Skin of body (tissue), 2 donors: ENCODE measurements around the gene LRMDA. TPM values are rescaled to one million over a fixed set of nuclear protein-coding genes. Genes with fewer than 3 reads are reported as not detected.
"Not testable (repeated sequence)": the region's sequence is repeated elsewhere in the genome, so short reads cannot be mapped to it uniquely, and the experiment has no call there.

ENCODE experiments used
- DNase-seq: peaks from one replicate; lab custom pipeline; 2025; lab: John Stamatoyannopoulos, UW
- total RNA-seq: library from RNA; depleted of rRNA; stranded (reverse); fragments of >200 nt; gene quantifications from one replicate; pipeline ENCODE4 v1.2.3, GENCODE V29; 2014

The LRMDA gene
- total RNA-seq, 1 donor from 2014 or later: 12.7 TPM

DNA sequence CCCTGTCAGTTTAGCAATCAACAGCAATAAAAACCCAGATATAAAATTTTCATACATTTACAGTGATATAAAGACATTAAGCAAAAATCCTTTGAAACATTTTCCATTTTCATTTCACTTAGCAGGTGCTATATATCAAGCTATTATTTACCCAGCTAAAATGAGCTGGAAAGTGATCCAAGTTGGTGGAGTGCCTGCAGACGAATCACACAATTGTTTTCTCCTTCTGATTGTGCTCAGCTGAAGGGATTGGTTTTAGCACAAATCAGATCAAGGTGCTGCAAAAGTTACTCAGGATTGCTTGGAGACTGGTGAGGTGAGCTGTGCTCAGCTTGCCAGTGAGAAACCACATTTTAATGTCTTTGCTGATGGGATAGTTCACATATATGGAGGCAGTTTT is 138.1 kb downstream of the LRMDA start:
- DNase-seq: no peak

DNA sequence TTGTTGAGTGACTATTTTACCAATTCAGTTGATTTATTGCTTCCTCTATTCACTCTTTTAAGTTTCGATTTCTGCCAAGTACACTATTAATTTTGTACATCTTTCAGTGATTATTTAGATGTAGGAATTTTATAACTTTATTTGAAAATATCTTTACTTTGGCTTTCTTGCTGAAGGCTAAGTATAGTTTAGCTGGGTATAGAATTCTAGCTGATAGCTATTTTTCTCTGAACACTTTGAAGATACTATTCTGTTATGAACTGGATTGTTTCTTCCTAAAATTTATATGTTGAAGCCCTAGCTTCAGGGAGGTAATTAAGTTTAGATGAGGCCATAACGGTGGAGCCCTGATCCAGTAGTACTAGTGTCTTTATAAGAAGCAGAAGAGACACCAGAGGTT is 141.1 kb downstream of the LRMDA start:
- no peak for DNase-seq

DNA sequence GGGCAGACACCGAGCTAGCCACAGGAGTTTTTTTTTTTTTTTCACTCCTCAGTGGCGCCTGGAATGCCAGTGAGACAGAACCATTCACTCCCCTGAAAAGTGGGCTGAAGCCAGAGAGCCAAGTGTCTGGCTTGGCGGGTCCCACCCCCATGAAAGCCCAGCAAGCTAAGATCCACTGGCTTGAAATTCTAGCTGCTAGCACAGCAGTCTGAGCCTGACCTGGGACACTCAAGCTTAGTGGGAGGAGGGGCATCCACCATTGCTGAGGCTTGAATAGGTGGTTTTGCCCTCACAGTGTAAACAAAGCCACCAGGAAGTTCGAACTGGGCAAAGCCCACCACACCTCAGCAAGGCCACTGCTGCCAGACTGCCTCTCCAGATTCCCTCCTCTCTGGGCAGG is 144.5 kb downstream of the LRMDA start:
- no peak for DNase-seq

DNA sequence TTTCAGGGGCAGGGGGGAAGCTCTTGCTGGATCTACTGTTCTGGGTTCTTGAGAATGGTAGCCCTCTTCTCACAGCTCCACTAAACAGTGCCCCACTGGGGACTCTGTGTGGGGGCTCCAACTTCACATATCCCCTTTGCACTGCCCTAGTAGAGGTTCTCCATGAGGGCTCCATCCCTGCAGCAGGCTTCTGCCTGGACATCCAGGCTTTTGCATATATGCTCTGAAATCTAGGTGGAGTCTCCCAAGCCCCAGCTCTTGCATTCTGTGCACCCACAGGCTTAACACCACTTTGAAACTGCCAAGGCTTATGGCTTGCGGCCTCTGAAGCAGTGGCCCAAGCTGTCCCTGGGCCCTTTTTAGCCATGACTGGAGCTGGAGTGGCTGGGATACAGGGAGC is 150.7 kb downstream of the LRMDA start:
- DNase-seq: no peak

DNA sequence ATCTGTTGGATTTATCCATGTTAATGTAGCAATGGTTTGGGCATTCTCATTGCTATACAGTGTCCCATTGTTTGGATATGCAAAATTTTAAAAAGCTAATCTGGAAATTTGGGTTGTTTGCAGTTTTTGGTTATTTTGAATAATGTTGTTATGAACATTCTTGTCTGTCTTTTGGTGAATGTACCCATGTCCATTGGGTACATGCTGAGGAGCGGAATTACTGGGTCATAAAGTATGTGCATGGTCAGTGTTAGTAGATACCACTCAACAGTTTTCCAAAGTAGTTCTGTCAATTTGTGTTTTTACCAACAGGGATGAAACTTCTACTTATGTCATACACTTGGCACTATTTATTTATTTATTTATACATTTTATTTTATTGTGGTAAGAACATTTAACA is 153.9 kb downstream of the LRMDA start:
- no peak for DNase-seq

DNA sequence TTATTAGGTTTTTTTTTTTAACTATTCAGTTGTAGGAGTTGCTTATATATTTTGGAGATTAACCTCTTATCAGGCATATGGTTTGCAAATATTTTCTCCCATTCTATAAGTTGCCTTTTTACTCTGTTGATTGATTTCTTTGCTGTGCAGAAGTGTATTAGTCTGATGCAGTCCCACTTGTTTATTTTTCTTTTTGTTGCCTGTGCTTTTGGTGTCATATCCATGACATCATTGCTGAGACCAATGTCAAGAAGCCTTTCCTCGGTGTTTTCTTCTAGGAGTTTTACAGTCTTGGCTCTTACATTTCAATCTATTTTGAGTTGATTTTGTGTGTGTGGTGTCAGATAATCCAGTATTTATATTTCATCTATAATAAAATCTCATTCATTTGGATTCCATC is 155.4 kb downstream of the LRMDA start:
- no peak for DNase-seq

DNA sequence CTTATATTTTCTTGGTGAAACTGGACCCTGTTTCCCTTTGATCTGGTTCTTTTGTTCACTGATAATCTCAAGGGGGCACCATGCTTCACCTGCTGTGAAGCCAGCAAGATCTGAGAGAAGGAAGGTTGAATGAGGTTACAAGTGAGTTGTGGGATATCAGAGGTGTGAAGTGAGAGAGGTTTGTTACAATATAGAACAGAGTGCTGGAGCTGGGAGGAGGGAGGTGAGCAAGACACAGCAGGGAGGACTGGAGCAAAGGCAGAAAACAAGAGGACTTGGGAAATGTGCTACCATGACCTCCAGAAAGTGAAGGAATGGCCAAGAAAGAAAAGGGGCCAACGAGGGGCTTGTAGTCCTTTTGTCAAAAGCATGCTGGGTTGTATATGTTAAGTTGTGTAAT is 156.6 kb downstream of the LRMDA start:
- DNase-seq: no peak

DNA sequence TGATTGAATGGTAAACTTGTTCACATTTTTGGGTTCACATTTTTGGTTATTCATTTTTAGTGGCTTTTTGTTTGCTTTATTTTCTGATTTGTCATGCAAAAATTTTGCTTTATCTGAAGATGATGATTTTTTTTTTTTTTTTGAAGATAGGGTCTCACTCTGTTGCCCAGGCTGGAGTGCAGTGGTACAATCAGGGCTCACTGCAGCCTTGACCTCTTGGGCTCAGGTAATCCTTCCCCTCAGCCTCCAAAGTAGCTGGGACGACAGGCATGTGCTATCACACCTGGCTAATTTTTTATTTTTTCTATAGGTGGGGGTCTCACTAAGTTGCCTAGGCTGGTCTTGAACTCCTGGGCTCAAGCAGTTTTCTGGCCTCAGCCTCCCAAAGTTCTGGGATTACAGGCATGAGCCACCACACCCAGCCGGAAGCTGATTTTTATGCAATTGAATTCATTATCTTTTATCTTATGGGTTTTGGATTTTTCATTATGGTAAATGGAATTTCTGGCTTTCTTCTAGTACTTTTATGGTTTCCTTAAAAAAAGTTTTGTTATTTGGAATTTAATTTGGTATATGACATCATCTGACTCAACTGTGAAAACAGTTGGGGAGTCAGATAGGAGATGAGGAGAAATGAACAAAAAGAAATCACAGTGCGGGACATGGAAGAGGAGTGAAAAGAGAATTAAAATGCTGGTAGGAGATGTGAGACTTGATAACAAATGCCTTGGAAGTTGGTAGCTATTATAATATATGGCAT is 158.7 kb downstream of the LRMDA start:
- no peak for DNase-seq

DNA sequence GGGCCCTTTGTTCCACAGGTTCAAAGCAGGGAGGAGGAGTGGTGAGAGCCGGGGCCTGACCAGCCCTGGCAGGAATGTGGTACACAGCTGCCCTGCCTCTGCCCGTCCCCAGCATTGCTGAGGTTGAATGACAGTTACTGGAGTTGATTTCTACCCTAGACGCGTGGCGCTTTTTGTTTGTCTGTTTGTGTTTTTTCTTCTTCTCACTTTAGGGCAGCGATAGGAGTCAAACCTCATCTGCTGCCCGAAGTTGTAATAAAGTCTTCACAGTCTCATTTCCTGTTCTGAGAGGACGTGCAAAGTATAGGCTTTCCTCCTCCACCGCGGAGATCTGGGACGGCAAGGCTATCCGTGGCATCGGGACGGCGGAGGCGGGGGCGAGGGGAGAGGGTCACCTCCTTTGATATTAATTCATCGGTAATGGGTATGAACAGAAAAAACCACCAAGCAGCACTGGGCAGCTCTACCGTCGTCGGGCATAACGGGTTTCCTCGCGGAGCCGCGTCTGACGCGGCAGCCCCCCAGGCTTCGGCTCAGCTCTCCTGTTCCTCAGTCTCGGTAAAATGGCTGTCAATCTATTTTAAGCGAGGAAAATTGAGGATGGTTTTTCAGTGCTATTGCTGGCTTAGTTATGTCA is 160.8 kb downstream of the LRMDA start:
- DNase-seq: no peak

DNA sequence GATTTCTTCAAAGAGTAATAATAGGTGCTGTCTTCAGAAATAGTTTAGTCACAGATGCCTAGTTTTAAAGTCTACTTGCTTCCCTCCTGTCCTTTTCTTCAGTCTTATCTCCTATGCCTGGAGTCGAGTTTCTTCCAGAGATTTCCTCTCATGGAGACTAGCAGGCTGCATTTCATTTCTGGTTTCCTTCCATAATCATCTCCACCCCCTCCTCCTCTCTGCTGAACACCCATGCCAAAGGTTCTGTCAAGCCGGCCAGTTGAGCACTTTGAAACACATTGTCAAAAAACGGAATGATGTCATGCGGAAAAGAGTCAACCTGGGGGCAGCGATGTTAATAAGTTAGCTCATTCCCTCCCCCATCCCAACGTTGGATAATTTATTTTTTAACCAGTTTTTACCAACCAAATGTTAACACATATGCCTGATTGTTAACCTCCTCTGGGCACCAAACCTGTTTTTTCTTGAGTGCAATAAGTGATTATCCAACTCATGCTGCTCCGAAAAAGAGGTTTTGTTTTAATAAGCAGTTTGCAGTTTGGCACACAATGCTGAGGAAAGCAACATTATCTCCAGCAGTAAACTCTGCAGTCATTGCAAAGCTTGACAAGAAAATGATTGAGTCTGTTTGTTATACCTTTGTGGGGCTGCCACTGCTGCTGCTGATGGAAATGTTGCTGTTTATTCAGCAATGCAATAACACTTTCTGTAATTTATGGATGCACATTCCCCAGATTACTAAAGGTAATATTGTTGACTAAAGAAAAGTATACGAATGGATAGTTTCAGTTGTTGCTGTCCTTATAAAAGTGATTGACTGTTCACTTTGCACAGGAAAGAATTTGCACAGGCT is 161.6 kb downstream of the LRMDA start:
- DNase-seq: peak; percentile 30

DNA sequence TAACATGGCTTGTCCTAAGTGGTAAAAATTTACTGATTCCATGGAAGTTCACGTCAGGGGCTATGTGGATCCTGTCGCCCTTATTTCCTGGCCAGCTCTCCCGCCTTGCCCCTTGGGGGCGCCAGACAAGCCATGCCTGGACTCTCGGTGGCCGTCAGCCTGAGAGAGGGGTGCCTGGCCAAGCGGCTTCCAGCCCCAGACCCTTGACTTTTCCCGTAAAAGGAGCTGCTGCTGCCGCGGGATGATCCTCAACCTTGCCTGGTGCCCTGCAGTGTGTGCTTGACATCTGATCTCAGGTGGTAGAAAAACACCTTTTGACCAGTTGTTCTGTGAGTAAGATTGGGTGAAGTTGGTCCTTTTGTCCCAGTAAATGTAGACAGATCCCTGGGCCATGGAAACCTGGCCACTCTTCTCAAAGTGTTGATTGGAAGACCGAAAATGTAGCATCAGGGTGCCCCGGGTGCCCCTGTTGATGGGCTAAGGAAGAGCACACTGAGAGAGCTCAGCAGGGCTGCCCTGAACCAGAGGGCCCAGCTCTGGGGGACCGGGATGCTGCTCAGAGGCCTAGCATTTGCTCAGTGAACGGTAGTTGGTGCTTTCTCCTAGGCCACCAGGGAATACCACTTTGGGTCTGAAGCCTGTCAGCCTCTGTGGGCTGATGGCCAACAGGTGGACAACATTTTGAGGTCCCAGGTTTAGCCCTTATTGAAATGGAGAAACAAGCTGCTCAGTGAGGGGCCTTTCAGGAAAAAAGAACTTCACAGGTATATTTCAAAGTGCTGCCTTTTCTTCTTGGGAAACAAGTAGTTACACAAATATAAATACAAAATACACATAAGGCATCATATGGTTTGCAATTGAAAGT is 162.5 kb downstream of the LRMDA start:
- no peak for DNase-seq

DNA sequence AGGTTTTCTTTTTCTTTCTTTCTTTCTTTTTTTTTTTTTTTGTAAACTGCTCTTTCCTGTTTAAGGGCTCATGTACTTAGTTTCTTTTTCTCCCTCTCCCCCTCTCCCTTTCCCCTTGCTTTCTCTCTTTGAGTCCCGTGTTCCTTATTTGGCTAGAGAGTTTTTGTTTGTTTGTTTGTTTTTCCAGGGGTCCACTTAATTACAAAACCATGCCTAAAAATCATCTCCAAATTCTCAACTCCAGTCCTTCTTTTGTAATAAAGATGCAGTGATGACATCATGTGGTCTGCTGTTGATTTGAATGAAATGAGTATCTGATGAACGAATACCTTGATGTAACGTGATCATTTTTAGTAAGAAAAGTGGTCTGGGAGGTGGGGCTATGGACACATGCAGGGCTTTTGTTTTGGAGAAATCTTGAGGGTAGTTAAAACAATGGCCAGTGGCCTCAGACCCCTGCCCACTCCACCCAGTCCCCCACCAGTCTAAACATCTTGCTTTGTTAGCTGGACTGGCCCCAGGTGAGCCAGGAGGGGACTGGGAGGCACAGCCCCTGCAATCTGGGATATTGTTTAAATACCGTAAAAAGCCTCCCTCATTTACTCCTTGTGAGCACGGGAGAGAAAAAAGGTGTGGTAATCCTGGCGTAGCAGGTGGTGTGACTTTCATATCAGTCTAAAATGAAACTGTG is 165.7 kb downstream of the LRMDA start:
- no peak for DNase-seq

DNA sequence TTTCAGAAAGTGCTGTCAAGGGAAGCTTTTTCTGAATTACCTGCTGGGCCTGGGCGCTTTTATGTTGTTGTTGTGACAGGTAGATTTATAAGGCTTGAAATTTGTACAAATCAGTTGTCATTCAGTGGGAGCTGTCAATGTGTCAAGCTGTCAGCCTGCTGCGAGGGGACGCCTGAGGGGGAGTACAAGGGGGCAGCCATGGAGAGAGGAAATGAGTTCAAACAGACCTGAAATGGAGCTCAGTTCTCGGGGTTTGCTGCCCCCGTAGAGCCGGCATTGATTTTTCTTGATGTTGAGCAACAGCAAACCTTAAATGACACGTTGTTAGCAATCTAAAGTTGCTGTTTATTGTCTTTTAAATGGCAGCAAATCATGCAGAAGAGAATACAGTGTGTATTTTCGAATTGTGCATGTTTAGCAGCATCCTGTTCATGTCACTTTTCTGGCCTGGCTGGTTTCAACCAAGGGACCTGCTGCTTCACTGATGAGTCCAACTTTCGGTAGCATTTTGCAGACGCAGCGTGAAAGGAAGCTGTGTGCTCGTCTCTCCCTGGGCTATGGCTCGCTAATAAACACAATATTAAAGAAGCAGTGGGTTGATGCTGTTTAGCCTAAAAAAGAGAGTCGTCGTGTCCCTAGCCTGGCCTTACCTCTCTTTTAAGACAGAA is 166.5 kb downstream of the LRMDA start:
- no peak for DNase-seq

DNA sequence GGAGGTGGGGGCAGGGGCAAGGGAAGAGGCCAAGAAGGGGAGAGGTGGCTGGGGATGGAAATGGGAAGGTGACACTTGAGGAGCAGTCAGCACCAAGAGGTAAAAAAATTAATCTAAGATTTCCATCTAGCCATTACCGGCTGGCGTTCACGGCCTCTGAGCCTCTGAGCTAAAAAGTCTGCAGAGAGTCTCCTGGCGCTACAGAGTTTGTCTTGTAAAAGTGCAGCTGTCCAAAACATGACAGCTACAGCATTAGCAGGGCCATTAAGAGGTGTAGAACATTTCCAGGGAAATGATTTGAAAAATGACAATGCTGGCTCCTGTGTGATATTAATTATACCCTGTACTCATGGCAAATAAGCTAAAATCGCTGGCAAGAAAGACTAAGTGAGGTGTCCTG is 167.6 kb downstream of the LRMDA start:
- no peak for DNase-seq

DNA sequence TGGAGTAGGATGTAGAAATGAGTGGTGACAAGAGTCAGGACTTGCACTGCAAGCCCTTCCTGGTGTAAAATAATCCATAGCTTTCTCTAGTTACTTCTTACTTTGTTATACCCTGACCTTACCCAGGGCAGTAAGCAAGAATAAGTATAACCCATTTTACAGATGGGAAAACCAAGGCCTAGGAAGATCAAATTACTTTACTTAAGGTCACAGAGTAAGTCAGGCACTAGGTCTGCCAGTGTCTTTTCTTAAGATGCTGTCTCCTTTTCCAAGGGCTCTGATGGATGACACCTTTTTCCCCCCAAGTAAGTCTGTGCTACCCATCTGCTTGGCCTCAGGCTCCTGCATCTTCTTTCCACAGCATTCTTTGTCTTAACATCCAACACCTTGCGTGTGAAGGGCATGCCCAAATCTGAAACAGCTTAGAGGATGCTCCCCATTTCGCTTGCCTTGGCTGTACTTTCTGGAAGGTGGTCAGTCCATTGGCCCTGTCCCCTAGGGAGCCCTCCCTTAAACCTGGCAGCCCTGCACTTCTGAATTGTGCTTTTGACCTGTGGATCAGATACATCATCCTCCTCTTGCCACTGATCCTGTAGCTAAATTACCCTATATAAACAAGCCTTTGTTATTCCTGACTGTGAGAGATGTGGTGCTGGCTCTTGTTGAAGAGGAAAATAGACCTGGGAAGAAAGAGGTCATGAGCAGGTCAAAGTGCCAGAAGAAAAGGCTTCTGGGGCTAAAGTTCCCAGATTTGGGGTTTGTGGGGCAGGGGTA is 168.6 kb downstream of the LRMDA start:
- no peak for DNase-seq

DNA sequence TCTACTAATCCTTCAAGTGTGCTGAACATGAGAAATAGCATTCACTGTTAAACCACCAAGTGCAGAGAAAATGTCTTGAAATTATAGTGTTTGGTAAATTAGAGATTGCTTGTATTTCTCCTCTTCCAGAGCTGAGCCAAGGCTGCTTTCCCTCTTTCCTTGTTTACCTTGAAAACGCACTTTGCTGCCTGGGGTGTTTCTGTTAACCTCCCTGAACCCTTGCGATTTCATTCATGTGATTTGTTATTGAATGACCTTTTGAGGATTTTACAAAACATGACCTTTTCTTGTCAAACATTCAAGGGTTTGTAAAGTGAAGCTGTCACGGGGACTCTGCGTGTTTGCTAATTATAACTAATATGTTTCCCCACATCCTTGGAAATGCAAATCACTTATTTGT is 169.4 kb downstream of the LRMDA start:
- DNase-seq: no peak

DNA sequence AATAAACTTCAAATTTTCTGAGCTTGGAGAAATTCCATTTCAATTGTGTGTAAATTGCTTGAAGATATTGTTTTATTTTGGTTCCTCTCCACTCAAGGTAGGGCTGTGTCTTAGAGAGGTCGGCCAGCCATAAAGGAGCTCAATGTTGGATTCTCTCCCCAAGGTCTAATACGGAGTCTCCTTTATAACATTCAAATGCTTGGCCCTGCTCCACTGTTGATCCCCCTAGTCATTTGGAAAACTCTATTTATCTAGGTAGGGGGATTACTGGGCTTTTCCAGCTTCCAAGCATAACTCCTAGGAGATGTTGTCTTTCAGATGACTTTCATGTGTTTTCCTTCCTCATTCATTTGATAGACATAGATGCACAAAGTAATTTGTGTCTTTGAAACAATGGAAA is 170.9 kb downstream of the LRMDA start:
- DNase-seq: peak; percentile 38

DNA sequence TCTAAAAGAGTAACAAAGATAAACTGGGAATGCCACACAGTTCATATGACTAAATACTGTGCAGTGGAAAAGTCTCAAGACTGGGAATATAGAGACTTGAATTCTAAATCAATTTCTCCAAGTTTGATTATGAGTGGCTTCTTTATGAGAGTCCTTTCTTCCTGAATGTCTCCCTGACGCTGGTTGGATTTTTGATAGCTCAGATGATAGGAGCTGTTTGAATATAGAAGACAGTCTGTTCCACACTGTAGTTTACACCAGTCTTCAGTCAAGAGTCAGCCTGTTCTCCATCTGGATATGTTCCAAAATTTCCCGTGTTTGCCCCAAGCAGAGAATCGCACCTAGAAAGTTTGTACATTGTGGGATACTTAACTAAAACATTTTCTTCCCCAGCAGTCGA is 173.7 kb downstream of the LRMDA start:
- DNase-seq: no peak

DNA sequence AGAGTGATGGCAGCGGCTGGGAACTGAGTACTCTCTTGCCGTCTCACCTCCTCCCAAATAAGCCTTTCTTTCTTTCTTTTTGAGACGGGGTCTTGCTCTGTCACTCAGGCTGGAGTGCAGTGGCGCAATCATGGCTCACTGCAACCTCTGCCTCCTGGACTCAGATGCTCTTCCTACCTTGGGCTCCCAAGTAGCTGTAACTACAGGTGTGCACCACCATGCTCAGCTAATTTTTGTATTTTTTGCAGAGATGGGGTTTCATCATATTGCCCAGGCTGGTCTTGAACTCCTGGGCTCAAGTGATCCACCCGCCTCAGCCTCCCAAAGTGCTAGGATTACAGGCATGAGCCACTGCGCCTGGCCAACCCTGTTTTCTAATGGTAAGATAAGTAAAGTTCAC is 174.4 kb downstream of the LRMDA start:
- DNase-seq: not testable (repeated sequence)
